Vagina (tissue), 2 donors: Measurements from ENCODE around the gene CDH13. TPM values are rescaled to one million over a fixed set of nuclear protein-coding genes. Genes with fewer than 3 reads are reported as not detected.

Source experiments
- DNase-seq, 2 donors: peaks; one replicate each; pipeline ENCODE4 v3.0.0-alpha.2; 2017; ENCODE audit errors: extremely low spot score in 2 of 2
- H3K27ac ChIP-seq: fragments of 200-600 bp; sonication (generic); one replicate; pipeline ENCODE4 v1.5.1; 2019
- H3K27me3 ChIP-seq: fragments of 200-600 bp; sonication (generic); one replicate; pipeline ENCODE4 v1.5.1; 2019
- H3K36me3 ChIP-seq, 2 donors: fragments of 200-600 bp; sonication (generic); one replicate each; pipeline ENCODE4 v1.5.1; 2017 to 2019
- H3K4me1 ChIP-seq: fragments of 200-600 bp; sonication (generic); one replicate; pipeline ENCODE4 v1.5.1; 2019
- H3K4me3 ChIP-seq, 2 donors: fragments of 200-600 bp; sonication (generic); 1 replicate in 1 of 2; 2 replicates in 1 of 2; pipeline ENCODE4 v1.5.1; 2016 to 2019
- H3K9me3 ChIP-seq: fragments of 200-600 bp; sonication (generic); one replicate; pipeline ENCODE4 v1.5.1; 2019
- CTCF ChIP-seq, 3 experiments: fragments of 450-650 bp in 2 of 3; fragments of 200-600 bp in 1 of 3; sonication (generic) in 1 of 3; IDR thresholded peaks; one replicate each; pipeline ENCODE4 v1.5.1; 2017 to 2019; ENCODE audit warnings: antibody characterized with exemption in 3 of 3, mild to moderate bottlenecking in 2 of 3, moderate library complexity in 2 of 3
- POLR2A ChIP-seq, 2 donors: fragments of 450-650 bp; IDR thresholded peaks; one replicate each; pipeline ENCODE4 v1.6.1; 2017; ENCODE audit warnings: antibody characterized with exemption in 2 of 2, mild to moderate bottlenecking in 2 of 2, moderate library complexity in 2 of 2
- POLR2AphosphoS5 ChIP-seq, 2 donors: sonication (generic); formaldehyde crosslinking; IDR thresholded peaks; one replicate each; pipeline ENCODE4 v1.9.0; 2017; ENCODE audit warnings: antibody characterized with exemption in 2 of 2, mild to moderate bottlenecking in 2 of 2, low read depth in 1 of 2; ENCODE audit not compliant: insufficient read depth in 1 of 2
- intact Hi-C: fragments of 100-400 bp; cut with DNase I; formaldehyde crosslinking; loops from one replicate; pipeline ENCODE4 v1.15.1; 2023
- total RNA-seq: library from RNA; depleted of rRNA; stranded (reverse); fragments of >200 nt; gene quantifications from one replicate; pipeline ENCODE4 v1.2.3, GENCODE V29; 2016

The CDH13 gene
- total RNA-seq, 1 donor from 2014 or later = 123 TPM

- Histone ChIP-seq H3K4me1 (peaks cover 9% of the 10 kb centered on the region), H3K27me3 (no peaks in the 10 kb centered on the region), H3K36me3 (no peaks in the 10 kb centered on the region), H3K27ac (no peak overlapping the region), H3K9me3 (no peaks in the 10 kb centered on the region), H3K4me3 (no peak overlapping the region)
- TF ChIP-seq POLR2AphosphoS5 (IDR thresholded peaks at IDR 0.05; ENCODE audit: insufficient read depth in 1 of 2, low read depth in 1 of 2) (no peak), CTCF (IDR thresholded peaks at IDR 0.05) (no peak), POLR2A (IDR thresholded peaks at IDR 0.05) (no peak)
- intact Hi-C loops = no loop called here
- DNase-seq = no peak
Observed at GRCh38 chr16:82891918-82892317, 265.1 kb downstream of the CDH13 start.

GRCh38 chr16:82892324-82892723, 265.6 kb downstream of the CDH13 start:
- no peak overlapping the region for H3K4me3 ChIP-seq
- TF ChIP-seq POLR2AphosphoS5 (IDR thresholded peaks at IDR 0.05; ENCODE audit: insufficient read depth in 1 of 2, low read depth in 1 of 2) = no peak
- no peak for TF ChIP-seq POLR2A (IDR thresholded peaks at IDR 0.05)
- TF ChIP-seq CTCF (IDR thresholded peaks at IDR 0.05) = no peak
- peaks cover 9% of the 10 kb centered on the region for H3K4me1 ChIP-seq
- H3K36me3 ChIP-seq = no peaks in the 10 kb centered on the region
- no peaks in the 10 kb centered on the region for H3K27me3 ChIP-seq
- intact Hi-C loops = no loop called here
- H3K27ac ChIP-seq = no peak overlapping the region
- no peaks in the 10 kb centered on the region for H3K9me3 ChIP-seq
- no peak for DNase-seq

GRCh38 chr16:82895843-82896242, 269.1 kb downstream of the CDH13 start:
- no peak overlapping the region for H3K27ac ChIP-seq
- no peaks in the 10 kb centered on the region for H3K9me3 ChIP-seq
- H3K36me3 ChIP-seq = no peaks in the 10 kb centered on the region
- no peak for DNase-seq
- no peaks in the 10 kb centered on the region for H3K27me3 ChIP-seq
- H3K4me3 ChIP-seq = no peak overlapping the region
- peaks cover 17% of the 10 kb centered on the region for H3K4me1 ChIP-seq
- intact Hi-C loops = no loop called here
- no peak for TF ChIP-seq CTCF (IDR thresholded peaks at IDR 0.05)
- no peak for TF ChIP-seq POLR2AphosphoS5 (IDR thresholded peaks at IDR 0.05; ENCODE audit: insufficient read depth in 1 of 2, low read depth in 1 of 2)
- TF ChIP-seq POLR2A (IDR thresholded peaks at IDR 0.05) = no peak

- no peak for DNase-seq
- H3K4me3 ChIP-seq = no peak overlapping the region
- intact Hi-C loops = no loop called here
Observed at GRCh38 chr16:82899006-82899405, 272.2 kb downstream of the CDH13 start.

More at GRCh38 chr16:82899006-82899405, 272.2 kb downstream of the CDH13 start:
- H3K27me3 ChIP-seq = no peaks in the 10 kb centered on the region
- H3K9me3 ChIP-seq = no peaks in the 10 kb centered on the region
- H3K4me1 ChIP-seq = peaks cover 8% of the 10 kb centered on the region
- H3K36me3 ChIP-seq = no peaks in the 10 kb centered on the region
- TF ChIP-seq POLR2A (IDR thresholded peaks at IDR 0.05) = no peak
- TF ChIP-seq POLR2AphosphoS5 (IDR thresholded peaks at IDR 0.05; ENCODE audit: insufficient read depth in 1 of 2, low read depth in 1 of 2) = no peak
- no peak for TF ChIP-seq CTCF (IDR thresholded peaks at IDR 0.05)
- no peak overlapping the region for H3K27ac ChIP-seq
